Measurements from ENCODE around the gene IGDCC3.

IGDCC3 gene

GRCh38 chr15:65386886-65387285 is 9.1 kb upstream of the IGDCC3 start:
- no peak for DNase-seq (ENCODE audit: low spot score)
- no peak for TF ChIP-seq CTCF (IDR thresholded peaks at IDR 0.05; ENCODE audit: extremely low read depth, missing control alignments)

GRCh38 chr15:65386376-65386775 is 8.6 kb upstream of the IGDCC3 start:
- TF ChIP-seq CTCF (IDR thresholded peaks at IDR 0.05; ENCODE audit: extremely low read depth, missing control alignments), result no peak
- DNase-seq (ENCODE audit: low spot score), result no peak

GRCh38 chr15:65385870-65386258 is 8.1 kb upstream of the IGDCC3 start:
- DNase-seq (ENCODE audit: low spot score), result no peak
- TF ChIP-seq CTCF (IDR thresholded peaks at IDR 0.05; ENCODE audit: extremely low read depth, missing control alignments), result no peak

GRCh38 chr15:65384895-65385869 is 7.4 kb upstream of the IGDCC3 start:
- peak; percentile 93 for TF ChIP-seq CTCF (IDR thresholded peaks at IDR 0.05; ENCODE audit: extremely low read depth, missing control alignments)
- DNase-seq (ENCODE audit: low spot score), result peak; percentile 94

GRCh38 chr15:65384505-65384894 is 6.7 kb upstream of the IGDCC3 start:
- DNase-seq (ENCODE audit: low spot score), result no peak
- no peak for TF ChIP-seq CTCF (IDR thresholded peaks at IDR 0.05; ENCODE audit: extremely low read depth, missing control alignments)

GRCh38 chr15:65383991-65384390 is 6.2 kb upstream of the IGDCC3 start:
- DNase-seq (ENCODE audit: low spot score), result no peak
- no peak for TF ChIP-seq CTCF (IDR thresholded peaks at IDR 0.05; ENCODE audit: extremely low read depth, missing control alignments)

GRCh38 chr15:65383456-65383855 is 5.7 kb upstream of the IGDCC3 start:
- TF ChIP-seq CTCF (IDR thresholded peaks at IDR 0.05; ENCODE audit: extremely low read depth, missing control alignments), result no peak
- no peak for DNase-seq (ENCODE audit: low spot score)

Data from GM20000 (cell line).